ENCODE data around the gene IDH3A.

- TF ChIP-seq CTCF (IDR thresholded peaks at IDR 0.05; ENCODE audit: low read depth, low read length, poor library complexity, severe bottlenecking) (no peak), EZH2phosphoT487 (IDR thresholded peaks at IDR 0.05; ENCODE audit: borderline replicate concordance, low read length) (no peak)
Measured at GRCh38 chr15:78216276-78217104, 67.3 kb downstream of the IDH3A start.
